ENCODE measurements around the gene DENND5B. TPM values are rescaled to one million over a fixed set of nuclear protein-coding genes. Genes with fewer than 3 reads are reported as not detected.

The DENND5B gene
- 16.5 and 20.6 TPM in 2 replicates for total RNA-seq

GRCh38 chr12:31590642-31591379, at the start of gene DENND5B:
Gene DENND5B, minus strand, starts transcription at chr12:31591136. Its CDS starts 304 bp downstream, at chr12:31590832.

Small RNA genes lying within 50 kb of the gene (small RNA-seq; reads per million reads assigned to genes)
- gene RF00019 (not detected), gene RF00026 (not detected), gene RNU5F-4P (0.21 reads per million), gene RNU6-618P (not detected), gene RPL31P50 (not detected)

Other genes starting within 250 kb of the DENND5B start
- gene ETFBKMT, start 68.6 kb upstream of the DENND5B start, total RNA-seq = 2.3 and 2.4 TPM in 2 replicates
- gene AMN1, start 137.9 kb upstream of the DENND5B start, total RNA-seq = 13.1 and 17.8 TPM in 2 replicates